Measurements from ENCODE around the gene TMC2.

The TMC2 gene

DNA sequence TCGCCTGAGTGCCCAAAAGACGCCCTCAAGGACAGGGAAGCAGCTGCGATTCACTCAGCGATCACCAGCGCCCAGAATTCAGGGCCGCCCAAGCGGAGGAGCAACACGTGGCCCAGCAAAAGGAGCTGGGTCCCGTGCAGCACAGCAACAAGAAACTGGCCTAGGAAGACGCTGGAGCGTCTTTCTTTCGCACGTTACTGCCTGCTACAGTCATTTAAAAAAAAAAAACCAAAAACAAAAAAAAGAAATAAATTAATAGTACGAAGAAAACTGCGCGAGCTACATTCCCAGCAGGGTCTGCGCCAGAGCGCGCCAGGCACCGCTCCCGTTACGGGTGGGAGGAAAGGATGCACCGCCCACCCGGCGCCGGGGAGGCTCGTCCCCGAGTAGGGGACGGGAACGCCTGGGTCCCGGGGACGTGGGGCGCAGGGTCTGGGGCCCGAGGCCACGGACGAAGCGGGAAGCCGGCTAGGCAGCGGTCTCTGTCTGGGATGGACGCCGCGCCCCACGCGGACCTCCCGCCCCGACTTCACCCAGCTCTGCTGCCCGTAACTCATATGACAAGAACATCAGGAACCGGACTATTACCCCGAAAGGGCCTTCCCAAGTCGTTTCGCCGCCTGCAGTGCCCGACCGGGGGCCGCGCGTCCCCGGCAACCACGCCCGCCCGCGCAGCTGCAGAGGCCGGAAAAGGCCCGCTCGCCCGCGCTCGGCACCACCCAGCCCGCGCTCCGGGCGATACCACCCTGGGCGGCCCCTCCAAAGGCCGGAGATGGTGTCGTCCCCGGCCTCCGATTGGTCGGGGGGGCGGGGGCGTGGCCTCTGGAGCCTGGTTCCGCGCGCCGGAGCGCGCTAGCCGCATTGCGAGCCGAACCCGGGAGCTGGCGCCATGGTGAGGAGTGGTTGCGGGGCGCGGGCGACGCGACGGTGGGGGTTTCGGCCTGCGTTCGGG lies 115.7 kb downstream of the TMC2 start, which contains the start of gene NOP56:
Gene NOP56, plus strand, starts transcription at position 861 of the 952 bp plus-strand sequence. Its CDS starts 29 bp downstream, at position 890.
- TF ChIP-seq, protein P1, sequence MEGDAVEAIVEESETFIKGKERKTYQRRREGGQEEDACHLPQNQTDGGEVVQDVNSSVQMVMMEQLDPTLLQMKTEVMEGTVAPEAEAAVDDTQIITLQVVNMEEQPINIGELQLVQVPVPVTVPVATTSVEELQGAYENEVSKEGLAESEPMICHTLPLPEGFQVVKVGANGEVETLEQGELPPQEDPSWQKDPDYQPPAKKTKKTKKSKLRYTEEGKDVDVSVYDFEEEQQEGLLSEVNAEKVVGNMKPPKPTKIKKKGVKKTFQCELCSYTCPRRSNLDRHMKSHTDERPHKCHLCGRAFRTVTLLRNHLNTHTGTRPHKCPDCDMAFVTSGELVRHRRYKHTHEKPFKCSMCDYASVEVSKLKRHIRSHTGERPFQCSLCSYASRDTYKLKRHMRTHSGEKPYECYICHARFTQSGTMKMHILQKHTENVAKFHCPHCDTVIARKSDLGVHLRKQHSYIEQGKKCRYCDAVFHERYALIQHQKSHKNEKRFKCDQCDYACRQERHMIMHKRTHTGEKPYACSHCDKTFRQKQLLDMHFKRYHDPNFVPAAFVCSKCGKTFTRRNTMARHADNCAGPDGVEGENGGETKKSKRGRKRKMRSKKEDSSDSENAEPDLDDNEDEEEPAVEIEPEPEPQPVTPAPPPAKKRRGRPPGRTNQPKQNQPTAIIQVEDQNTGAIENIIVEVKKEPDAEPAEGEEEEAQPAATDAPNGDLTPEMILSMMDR (conservative IDR thresholded peaks at IDR 0.05; ENCODE audit: low read depth, low read length), result no peak
- peak within 1 kb of the TSS; percentile 97 for H3K4me3 ChIP-seq (ENCODE audit: low read length)
- DNase-seq (ENCODE audit: low read depth), result peak; percentile 59

DNA sequence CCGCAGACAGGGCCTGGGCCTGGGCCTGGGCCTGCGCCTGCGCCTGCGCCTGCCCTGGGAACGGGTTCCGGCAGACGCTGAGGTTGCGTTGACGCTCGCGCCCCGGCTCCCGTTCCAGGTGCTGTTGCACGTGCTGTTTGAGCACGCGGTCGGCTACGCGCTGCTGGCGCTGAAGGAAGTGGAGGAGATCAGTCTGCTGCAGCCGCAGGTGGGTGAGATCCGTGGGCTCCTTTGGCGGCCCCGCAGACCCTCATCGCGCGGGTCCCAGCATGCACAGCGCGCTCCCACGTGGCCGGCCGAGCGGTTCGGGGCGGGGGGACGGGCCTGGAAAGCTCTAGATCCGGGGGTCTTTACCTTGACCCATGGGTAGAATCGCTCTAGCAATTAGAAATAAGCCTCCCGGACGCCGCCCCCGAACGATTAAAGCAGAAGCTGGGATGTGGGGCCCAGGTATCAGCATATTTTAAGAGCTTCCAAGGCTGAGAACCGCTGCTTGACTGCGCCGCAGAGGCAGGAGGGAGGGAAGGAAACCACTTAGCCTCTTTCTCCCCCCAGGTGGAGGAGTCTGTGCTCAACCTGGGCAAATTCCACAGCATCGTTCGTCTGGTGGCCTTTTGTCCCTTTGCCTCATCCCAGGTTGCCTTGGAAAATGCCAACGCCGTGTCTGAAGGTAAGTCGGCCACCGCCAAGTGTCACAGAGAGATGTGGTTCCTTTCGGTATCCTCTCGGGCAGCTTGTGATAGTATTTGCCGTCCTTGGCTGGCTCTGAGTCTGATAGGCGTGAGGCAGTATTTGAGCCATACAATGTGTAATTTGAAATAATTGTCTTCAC lies 116.6 kb downstream of the TMC2 start:
- DNase-seq (ENCODE audit: low read depth), result no peak
- peak overlapping the region; percentile 97 for H3K4me3 ChIP-seq (ENCODE audit: low read length)
- TF ChIP-seq, protein P1 (conservative IDR thresholded peaks at IDR 0.05; ENCODE audit: low read depth, low read length), result no peak

DNA sequence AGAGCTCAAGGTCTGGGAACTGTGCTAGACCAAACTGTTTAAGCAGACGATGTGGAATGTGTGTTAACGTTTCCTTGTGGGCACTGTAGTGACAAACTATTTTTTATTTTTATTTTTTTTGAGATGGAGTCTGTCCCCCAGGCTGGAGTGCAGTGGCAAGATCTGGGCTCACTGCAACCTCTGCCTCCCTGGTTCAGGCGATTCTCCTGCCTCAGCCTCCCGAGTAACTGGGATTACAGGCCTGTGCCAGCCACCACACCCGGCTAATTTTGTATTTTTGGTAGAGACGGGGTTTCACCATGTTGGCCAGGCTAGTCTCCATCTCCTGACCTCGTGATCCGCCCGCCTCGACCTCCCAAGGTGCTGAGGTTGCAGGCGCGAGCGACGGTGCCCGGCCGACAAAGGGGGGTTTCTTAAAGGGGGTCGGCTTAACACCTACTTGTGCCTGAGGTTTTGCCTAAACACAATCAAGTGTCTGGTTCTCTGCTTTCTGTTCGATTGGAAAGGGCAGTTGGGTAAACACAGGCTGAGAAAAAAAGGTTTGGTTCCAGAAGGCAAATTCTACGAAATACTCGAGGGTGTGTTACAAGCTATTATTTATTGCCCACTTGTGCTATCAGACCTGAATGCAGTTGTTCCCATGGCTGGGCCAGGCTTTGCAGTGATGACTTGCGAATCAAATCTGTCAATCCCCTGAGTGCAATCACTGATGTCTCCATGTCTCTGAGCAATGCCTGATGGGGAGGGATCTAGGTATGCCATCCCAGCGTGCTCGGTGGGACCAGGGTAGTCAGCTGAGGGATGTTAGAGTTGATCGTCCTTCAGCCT lies 117.4 kb downstream of the TMC2 start:
- TF ChIP-seq, protein P1 (conservative IDR thresholded peaks at IDR 0.05; ENCODE audit: low read depth, low read length), result no peak
- H3K4me3 ChIP-seq (ENCODE audit: low read length), result peak overlapping the region; percentile 97
- DNase-seq (ENCODE audit: low read depth), result no peak

DNA sequence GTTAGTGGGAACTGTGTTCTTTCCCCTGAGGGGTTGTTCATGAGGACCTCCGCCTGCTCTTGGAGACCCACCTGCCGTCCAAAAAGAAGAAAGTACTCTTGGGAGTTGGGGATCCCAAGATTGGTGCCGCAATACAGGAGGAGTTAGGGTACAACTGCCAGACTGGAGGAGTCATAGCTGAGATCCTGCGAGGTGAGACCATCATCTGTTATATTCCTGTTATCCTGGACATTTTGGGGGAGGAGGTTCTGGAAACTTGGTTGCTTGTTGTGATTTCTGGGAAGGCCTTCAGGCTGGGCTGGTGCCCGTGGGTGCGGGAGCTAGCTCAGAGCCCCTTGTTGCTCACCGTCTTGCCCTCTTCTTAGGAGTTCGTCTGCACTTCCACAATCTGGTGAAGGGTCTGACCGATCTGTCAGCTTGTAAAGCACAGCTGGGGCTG lies 118.0 kb downstream of the TMC2 start:
- TF ChIP-seq, protein P1 (conservative IDR thresholded peaks at IDR 0.05; ENCODE audit: low read depth, low read length), result no peak
- DNase-seq (ENCODE audit: low read depth), result no peak
- peak overlapping the region; percentile 97 for H3K4me3 ChIP-seq (ENCODE audit: low read length)

DNA sequence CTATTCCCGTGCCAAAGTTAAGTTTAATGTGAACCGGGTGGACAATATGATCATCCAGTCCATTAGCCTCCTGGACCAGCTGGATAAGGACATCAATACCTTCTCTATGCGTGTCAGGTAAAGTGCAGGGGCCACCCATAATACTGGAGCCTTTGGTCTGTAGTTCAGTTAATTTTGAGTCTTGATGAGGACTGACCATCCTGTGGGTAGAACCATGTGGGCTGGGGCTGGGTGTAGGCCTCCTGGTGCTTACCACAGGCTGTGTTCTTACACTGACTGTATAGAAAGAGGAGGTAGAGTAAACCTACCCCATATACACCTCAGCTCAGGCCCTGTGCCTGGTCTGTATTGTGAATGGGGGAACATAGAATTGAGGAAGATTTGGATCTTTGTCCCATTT lies 118.5 kb downstream of the TMC2 start:
- TF ChIP-seq, protein P1 (conservative IDR thresholded peaks at IDR 0.05; ENCODE audit: low read depth, low read length), result no peak
- H3K4me3 ChIP-seq (ENCODE audit: low read length), result peak overlapping the region; percentile 97
- no peak for DNase-seq (ENCODE audit: low read depth)

DNA sequence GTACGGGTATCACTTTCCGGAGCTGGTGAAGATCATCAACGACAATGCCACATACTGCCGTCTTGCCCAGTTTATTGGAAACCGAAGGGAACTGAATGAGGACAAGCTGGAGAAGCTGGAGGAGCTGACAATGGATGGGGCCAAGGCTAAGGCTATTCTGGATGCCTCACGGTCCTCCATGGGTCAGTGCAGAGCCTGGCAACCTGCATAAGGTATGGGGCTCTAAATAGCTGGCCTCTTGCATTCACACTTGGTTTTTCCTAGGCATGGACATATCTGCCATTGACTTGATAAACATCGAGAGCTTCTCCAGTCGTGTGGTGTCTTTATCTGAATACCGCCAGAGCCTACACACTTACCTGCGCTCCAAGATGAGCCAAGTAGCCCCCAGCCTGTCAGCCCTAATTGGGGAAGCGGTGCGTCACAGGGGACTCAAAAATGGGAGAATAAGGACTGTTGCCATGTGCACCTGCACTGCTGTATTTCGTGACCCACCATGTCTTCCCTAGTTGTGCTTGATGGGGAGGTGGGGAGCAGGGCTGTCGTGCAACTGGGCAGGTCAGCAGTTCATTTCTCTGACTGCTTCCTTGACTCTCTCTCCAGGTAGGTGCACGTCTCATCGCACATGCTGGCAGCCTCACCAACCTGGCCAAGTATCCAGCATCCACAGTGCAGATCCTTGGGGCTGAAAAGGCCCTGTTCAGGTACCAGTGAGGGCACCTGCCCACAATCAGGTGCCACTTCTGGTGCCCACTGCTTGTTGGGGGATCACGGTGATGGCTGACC lies 119.2 kb downstream of the TMC2 start:
- H3K4me3 ChIP-seq (ENCODE audit: low read length), result no peak overlapping the region
- TF ChIP-seq, protein P1 (conservative IDR thresholded peaks at IDR 0.05; ENCODE audit: low read depth, low read length), result no peak
- no peak for DNase-seq (ENCODE audit: low read depth)
